HepG2 (cell line): ENCODE results near the gene KCNK5.

ENCODE experiments used
- CSRNP1 ChIP-seq: sonication (generic); formaldehyde crosslinking; IDR thresholded peaks from 2 replicates; pipeline ENCODE4 v1.8.1; 2023; ENCODE audit warnings: mild to moderate bottlenecking, missing genetic modification reagents
- CTCF ChIP-seq: sonication (generic); formaldehyde crosslinking; IDR thresholded peaks from 2 replicates; pipeline ENCODE4 v1.5.0; 2020; ENCODE audit warnings: mild to moderate bottlenecking, missing genetic modification reagents, moderate library complexity
- EP300 ChIP-seq, 3 experiments: sonication (generic) in 1 of 3; formaldehyde crosslinking in 1 of 3; IDR thresholded peaks; 2 replicates each; pipeline versions ENCODE4 v1.5.1 to v1.6.1; 2011 to 2020; ENCODE audit warnings: low read depth in 2 of 3, low read length in 2 of 3, borderline replicate concordance in 1 of 3, improper control_type of control experiment in 1 of 3, mild to moderate bottlenecking in 1 of 3, missing genetic modification reagents in 1 of 3, moderate library complexity in 1 of 3
- NFE2 ChIP-seq: sonication (generic); formaldehyde crosslinking; IDR thresholded peaks from 2 replicates; pipeline ENCODE4 v1.4.0; 2020; ENCODE audit warnings: missing genetic modification reagents
- TAF1 ChIP-seq: sonication (generic); formaldehyde crosslinking; IDR thresholded peaks from 2 replicates; pipeline ENCODE4 v1.4.0; 2020; ENCODE audit warnings: missing genetic modification reagents
- THYN1 ChIP-seq: sonication (generic); formaldehyde crosslinking; IDR thresholded peaks from 2 replicates; pipeline ENCODE4 v1.8.1; 2023; ENCODE audit warnings: low read depth, mild to moderate bottlenecking, moderate library complexity, missing genetic modification reagents, borderline replicate concordance
- ZSCAN29 ChIP-seq: sonication (generic); formaldehyde crosslinking; conservative IDR thresholded peaks from 2 replicates; pipeline ENCODE4 v1.4.0; 2020; ENCODE audit warnings: mild to moderate bottlenecking, missing genetic modification reagents
- ZXDC ChIP-seq: sonication (generic); formaldehyde crosslinking; IDR thresholded peaks from 2 replicates; pipeline ENCODE4 v1.5.0; 2020; ENCODE audit warnings: mild to moderate bottlenecking, missing genetic modification reagents

- no peak for TF ChIP-seq ZSCAN29
- no peak for TF ChIP-seq EP300 (IDR thresholded peaks at IDR 0.05; ENCODE audit: low read depth in 2 of 2, low read length in 2 of 2)
- no peak for TF ChIP-seq EP300 (CRISPR knock-in tag; IDR thresholded peaks at IDR 0.05; ENCODE audit: borderline replicate concordance)
- TF ChIP-seq CSRNP1 = no peak
- no peak for TF ChIP-seq THYN1 (CRISPR knock-in tag)
- TF ChIP-seq NFE2 (CRISPR knock-in tag) = no peak
- TF ChIP-seq CTCF (CRISPR knock-in tag) = no peak
- no peak for TF ChIP-seq TAF1
- TF ChIP-seq ZXDC (CRISPR knock-in tag) = no peak
Observed at GRCh38 chr6:39260953-39261352, 31.7 kb upstream of the KCNK5 start.
